ENCODE measurements around the gene SLC25A18. TPM values are rescaled to one million over a fixed set of nuclear protein-coding genes. Genes with fewer than 3 reads are reported as not detected.
A peak's percentile ranks its signal among the peaks of the same experiment; 100 is the strongest.

The SLC25A18 gene
- total RNA-seq, 2 experiments from 2014 or later = not detected

GRCh38 chr22:17637490-17638181 is 74.3 kb downstream of the SLC25A18 start:
- DNase-seq (ENCODE audit: low spot score) = no peak
- POLR2A ChIA-PET = interaction anchor here (0.7 kb wide), 1 partner anchor 56 kb away, joined by 7 read pairs; no protein-coding TSS in a partner anchor
- no TSS peak for BruUV-seq (replicated peaks)
- Histone ChIP-seq H3K4me1 (ENCODE audit: insufficient read depth, low read length, poor library complexity, severe bottlenecking) (peaks cover 19% of the 10 kb centered on the region), H3K4me3 (ENCODE audit: low read depth, low read length, poor library complexity, severe bottlenecking) (peak overlapping the region; percentile 81), H3K9me2 (ENCODE audit: insufficient read depth, low read length) (no peaks in the 10 kb centered on the region), H3K36me3 (ENCODE audit: insufficient read depth, low read length) (peaks cover 11% of the 10 kb centered on the region), H3K4me2 (ENCODE audit: low read length) (peak overlapping the region; percentile 88), H2AFZ (ENCODE audit: low read length) (peak overlapping the region; percentile 53), H3K79me2 (ENCODE audit: insufficient read depth, low read depth, low read length) (peaks cover 25% of the 10 kb centered on the region), H4K20me1 (ENCODE audit: insufficient read depth, low read length) (no peaks in the 10 kb centered on the region), H3K27ac (ENCODE audit: low read depth, low read length, poor library complexity, severe bottlenecking) (peak overlapping the region; percentile 81), H3K9me3 (ENCODE audit: low read length) (no peaks in the 10 kb centered on the region)
- no peak for TF ChIP-seq EZH2phosphoT487 (IDR thresholded peaks at IDR 0.05; ENCODE audit: borderline replicate concordance, low read depth, low read length)
- TF ChIP-seq CTCF (conservative IDR thresholded peaks at IDR 0.05; ENCODE audit: low read length) = no peak
- CTCF ChIA-PET (ENCODE audit: unreplicated experiment) = no interaction called here
- intact Hi-C loops (cut with micrococcal nuclease; ENCODE audit: unreplicated experiment) = loop anchor here (1.0 to 10.0 kb wide), 5 partner anchors 43 to 440 kb away; partner anchors contain the start of genes ADA2, BID and PEX26

GRCh38 chr22:17638182-17638431 is 74.8 kb downstream of the SLC25A18 start:
- H3K4me2 ChIP-seq (ENCODE audit: low read length) = peak overlapping the region; percentile 88
- H3K27ac ChIP-seq (ENCODE audit: low read depth, low read length, poor library complexity, severe bottlenecking) = peak overlapping the region; percentile 81
- intact Hi-C loops (cut with micrococcal nuclease; ENCODE audit: unreplicated experiment) = loop anchor here (1.0 to 10.0 kb wide), 5 partner anchors 44 to 439 kb away; partner anchors contain the start of genes ADA2, BID and PEX26
- no peaks in the 10 kb centered on the region for H3K9me3 ChIP-seq (ENCODE audit: low read length)
- CTCF ChIA-PET (ENCODE audit: unreplicated experiment) = no interaction called here
- TF ChIP-seq EZH2phosphoT487 (IDR thresholded peaks at IDR 0.05; ENCODE audit: borderline replicate concordance, low read depth, low read length) (no peak), CTCF (conservative IDR thresholded peaks at IDR 0.05; ENCODE audit: low read length) (no peak)
- DNase-seq (ENCODE audit: low spot score) = peak; percentile 37
- no peaks in the 10 kb centered on the region for H4K20me1 ChIP-seq (ENCODE audit: insufficient read depth, low read length)
- H3K9me2 ChIP-seq (ENCODE audit: insufficient read depth, low read length) = no peaks in the 10 kb centered on the region
- peak overlapping the region; percentile 81 for H3K4me3 ChIP-seq (ENCODE audit: low read depth, low read length, poor library complexity, severe bottlenecking)
- POLR2A ChIA-PET = no interaction called here
- no TSS peak for BruUV-seq (replicated peaks)
- peaks cover 29% of the 10 kb centered on the region for H3K79me2 ChIP-seq (ENCODE audit: insufficient read depth, low read depth, low read length)
- peak overlapping the region; percentile 53 for H2AFZ ChIP-seq (ENCODE audit: low read length)
- peaks cover 19% of the 10 kb centered on the region for H3K4me1 ChIP-seq (ENCODE audit: insufficient read depth, low read length, poor library complexity, severe bottlenecking)
- H3K36me3 ChIP-seq (ENCODE audit: insufficient read depth, low read length) = peaks cover 11% of the 10 kb centered on the region

All from OCI-LY7 (cell line).